ENCODE results near the gene SYT15.

Gene SYT15

GRCh38 chr10:46545861-46546590 is 32.9 kb upstream of the SYT15 start:
- no peak for DNase-seq

GRCh38 chr10:46546591-46547540 is 32.1 kb upstream of the SYT15 start:
- DNase-seq, result no peak

- no peak for DNase-seq
Observed at GRCh38 chr10:46547541-46548497, 31.1 kb upstream of the SYT15 start.

GRCh38 chr10:46548498-46549090 is 30.3 kb upstream of the SYT15 start:
- no peak for DNase-seq

GRCh38 chr10:46549171-46550075 is 29.5 kb upstream of the SYT15 start:
- DNase-seq, result no peak

GRCh38 chr10:46550076-46550790 is 28.7 kb upstream of the SYT15 start:
- no peak for DNase-seq

- DNase-seq, result no peak
Observed at GRCh38 chr10:46550795-46551700, 27.9 kb upstream of the SYT15 start.

GRCh38 chr10:46551701-46552525 is 27.0 kb upstream of the SYT15 start:
- no peak for DNase-seq

GRCh38 chr10:46552526-46553237 is 26.2 kb upstream of the SYT15 start:
- DNase-seq, result no peak

- no peak for DNase-seq
Observed at GRCh38 chr10:46553238-46554049, 25.5 kb upstream of the SYT15 start.

GRCh38 chr10:46554166-46554781 is 24.7 kb upstream of the SYT15 start:
- DNase-seq, result no peak

GRCh38 chr10:46555366-46555712 is 23.6 kb upstream of the SYT15 start:
- no peak for DNase-seq

GRCh38 chr10:46555713-46556514 is 23.0 kb upstream of the SYT15 start:
- DNase-seq, result no peak

- DNase-seq, result no peak
Observed at GRCh38 chr10:46556515-46557318, 22.2 kb upstream of the SYT15 start, which contains the start of gene GPRIN2. TSS of gene GPRIN2 (minus strand) at chr10:46556658. CDS start at chr10:46550736, 5,922 bp downstream.
